Endodermal cell (in vitro differentiated cells): Measurements from ENCODE around the gene PPP2R2C. TPM values are rescaled to one million over a fixed set of nuclear protein-coding genes. Genes with fewer than 3 reads are reported as not detected.

ENCODE experiments used
- DNase-seq: peaks from one replicate; pipeline ENCODE4 v3.0.0-alpha.2; 2017
- H3K27ac ChIP-seq: 2 replicates; pipeline ENCODE4 v1.5.1; 2013; ENCODE audit warnings: mild to moderate bottlenecking, low read depth, low read length, moderate library complexity
- H3K27me3 ChIP-seq: 2 replicates; pipeline ENCODE4 v1.6.1; 2013; ENCODE audit warnings: mild to moderate bottlenecking, low read length, moderate library complexity; ENCODE audit not compliant: insufficient read depth, control insufficient read depth, poor library complexity, severe bottlenecking
- H3K36me3 ChIP-seq: 2 replicates; pipeline ENCODE4 v1.7.0; 2013; ENCODE audit warnings: mild to moderate bottlenecking, low read length, moderate library complexity; ENCODE audit not compliant: control insufficient read depth, insufficient read depth
- H3K4me1 ChIP-seq: one replicate; pipeline ENCODE4 v1.7.0; 2013; ENCODE audit warnings: low read length; ENCODE audit not compliant: control insufficient read depth, insufficient read depth
- H3K4me3 ChIP-seq: 2 replicates; pipeline ENCODE4 v1.5.1; 2013; ENCODE audit warnings: mild to moderate bottlenecking, low read length, moderate library complexity
- H3K9ac ChIP-seq: 2 replicates; pipeline ENCODE4 v1.6.1; 2013; ENCODE audit warnings: mild to moderate bottlenecking, low read length, moderate library complexity; ENCODE audit not compliant: poor library complexity, severe bottlenecking; ENCODE audit errors: extremely low read depth
- H3K9me3 ChIP-seq: 2 replicates; pipeline ENCODE4 v1.6.1; 2013; ENCODE audit warnings: mild to moderate bottlenecking, low read length, moderate library complexity; ENCODE audit not compliant: control insufficient read depth
- H3K27ac Mint-ChIP-seq: 2 replicates; pipeline ENCODE4 v1.8.0; 2020; ENCODE audit warnings: mixed read lengths
- H3K27me3 Mint-ChIP-seq: 2 replicates; pipeline ENCODE4 v1.8.0; 2021; ENCODE audit warnings: mild to moderate bottlenecking, mixed read lengths; ENCODE audit not compliant: insufficient read depth
- H3K36me3 Mint-ChIP-seq: 2 replicates; pipeline ENCODE4 v1.8.0; 2020; ENCODE audit warnings: low read depth, mixed read lengths
- H3K4me1 Mint-ChIP-seq: 2 replicates; pipeline ENCODE4 v1.8.0; 2020; ENCODE audit warnings: mixed read lengths
- H3K4me3 Mint-ChIP-seq: 2 replicates; pipeline ENCODE4 v1.8.0; 2020; ENCODE audit warnings: mild to moderate bottlenecking, moderate library complexity, mixed read lengths
- H3K9me3 Mint-ChIP-seq: 2 replicates; pipeline ENCODE4 v1.8.0; 2020; ENCODE audit warnings: mild to moderate bottlenecking, mixed read lengths
- WGBS, 2 experiments: methylation state at CpG; one replicate each; pipeline versions ENCODE4 v1.1.5 to v1.1.7; 2013; ENCODE audit warnings: missing lambda C conversion rate in 2 of 2, mixed read lengths in 1 of 2; ENCODE audit not compliant: insufficient coverage in 1 of 2, insufficient read length in 1 of 2; 5-methylcytosine and 5-hydroxymethylcytosine counted together
- total RNA-seq, 2 donors: library from RNA; stranded (reverse); fragmentation: NEBNext Ultra II Directional in 1 of 2; extraction: Animal tissue kit (Norgen Biotek cat#: 25700) in 1 of 2; gene quantifications; 2 replicates in 1 of 2; 3 replicates in 1 of 2; pipeline ENCODE4 v1.2.1, GENCODE V29; 2021
- TF ChIP-seq, protein P1 (sequence below): fragments of 200-600 bp; sonication (generic); conservative IDR thresholded peaks from 2 replicates; pipeline ENCODE4 v1.5.0; 2021; ENCODE audit warnings: antibody characterized with exemption, mild to moderate bottlenecking

Gene PPP2R2C
- total RNA-seq, 2 donors from 2014 or later: 4.4 to 19.2 TPM

DNA sequence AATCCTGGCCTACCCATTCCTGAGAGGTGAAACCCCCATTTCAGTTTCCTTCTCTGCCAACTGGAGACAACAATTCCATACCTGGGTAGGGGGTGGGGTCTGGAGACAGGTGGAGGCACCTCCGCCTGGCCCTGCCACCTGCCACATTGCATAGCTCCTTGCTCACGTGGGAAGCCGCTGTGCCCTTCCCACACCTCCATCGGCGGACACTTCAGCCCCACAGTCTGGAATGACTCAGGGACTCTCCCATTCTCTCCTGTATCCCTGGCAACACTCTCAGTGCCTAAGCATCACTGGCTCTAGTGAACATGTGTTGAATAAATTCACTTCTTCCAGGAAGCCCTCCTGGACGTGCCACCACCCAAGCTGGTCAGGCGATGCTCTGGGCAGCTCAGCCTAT, 21.7 kb downstream of the PPP2R2C start:
- H3K9ac ChIP-seq: no peak overlapping the region
- no peak overlapping the region for H3K27ac ChIP-seq
- no peaks in the 10 kb centered on the region for H3K36me3 Mint-ChIP-seq
- H3K36me3 ChIP-seq: no peaks in the 10 kb centered on the region
- H3K27me3 Mint-ChIP-seq: no peaks in the 10 kb centered on the region
- H3K9me3 ChIP-seq: no peaks in the 10 kb centered on the region
- TF ChIP-seq, protein P1, sequence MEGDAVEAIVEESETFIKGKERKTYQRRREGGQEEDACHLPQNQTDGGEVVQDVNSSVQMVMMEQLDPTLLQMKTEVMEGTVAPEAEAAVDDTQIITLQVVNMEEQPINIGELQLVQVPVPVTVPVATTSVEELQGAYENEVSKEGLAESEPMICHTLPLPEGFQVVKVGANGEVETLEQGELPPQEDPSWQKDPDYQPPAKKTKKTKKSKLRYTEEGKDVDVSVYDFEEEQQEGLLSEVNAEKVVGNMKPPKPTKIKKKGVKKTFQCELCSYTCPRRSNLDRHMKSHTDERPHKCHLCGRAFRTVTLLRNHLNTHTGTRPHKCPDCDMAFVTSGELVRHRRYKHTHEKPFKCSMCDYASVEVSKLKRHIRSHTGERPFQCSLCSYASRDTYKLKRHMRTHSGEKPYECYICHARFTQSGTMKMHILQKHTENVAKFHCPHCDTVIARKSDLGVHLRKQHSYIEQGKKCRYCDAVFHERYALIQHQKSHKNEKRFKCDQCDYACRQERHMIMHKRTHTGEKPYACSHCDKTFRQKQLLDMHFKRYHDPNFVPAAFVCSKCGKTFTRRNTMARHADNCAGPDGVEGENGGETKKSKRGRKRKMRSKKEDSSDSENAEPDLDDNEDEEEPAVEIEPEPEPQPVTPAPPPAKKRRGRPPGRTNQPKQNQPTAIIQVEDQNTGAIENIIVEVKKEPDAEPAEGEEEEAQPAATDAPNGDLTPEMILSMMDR: no peak
- no peak overlapping the region for H3K4me3 ChIP-seq
- H3K4me1 ChIP-seq: no peaks in the 10 kb centered on the region
- H3K4me3 Mint-ChIP-seq: no peak overlapping the region
- H3K27me3 ChIP-seq: no peaks in the 10 kb centered on the region
- DNase-seq: no peak
- WGBS, 2 experiments: 84 to 90% methylated on average over 6 to 7 of the region's 7 CpGs
- no peaks in the 10 kb centered on the region for H3K9me3 Mint-ChIP-seq
- H3K27ac Mint-ChIP-seq: no peak overlapping the region
- H3K4me1 Mint-ChIP-seq: peaks cover 4% of the 10 kb centered on the region

DNA sequence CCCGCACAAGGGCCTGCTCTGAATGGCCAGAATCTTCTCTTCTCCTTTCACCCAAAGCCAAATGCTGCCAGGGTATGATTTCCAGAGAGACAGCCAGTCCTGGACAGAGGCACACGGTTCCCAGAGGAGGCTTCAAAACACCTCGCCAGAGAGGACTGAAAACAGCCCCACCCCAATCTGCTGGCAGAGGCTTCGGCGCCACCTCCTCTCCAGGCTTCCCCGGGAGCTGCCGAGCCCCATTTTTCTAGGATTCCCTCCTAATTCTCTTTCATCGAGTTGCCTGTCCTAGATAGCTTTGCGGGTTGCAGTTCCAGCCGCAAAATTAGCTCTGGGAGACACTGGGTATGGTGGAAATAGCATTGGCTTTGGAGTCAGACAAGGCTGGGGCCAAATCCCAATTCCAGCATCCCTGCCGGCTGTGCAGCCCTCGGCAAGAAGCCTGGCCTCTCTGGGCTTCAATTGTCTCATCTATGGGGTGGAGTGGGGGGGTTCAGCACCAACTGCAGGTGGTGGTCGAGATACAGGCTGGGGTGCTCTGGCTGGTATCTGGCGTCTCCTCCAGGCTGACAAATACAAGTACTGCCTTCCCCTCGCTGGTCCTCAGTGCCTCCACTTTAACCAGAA, 22.6 kb downstream of the PPP2R2C start:
- no peak for DNase-seq
- no peaks in the 10 kb centered on the region for H3K9me3 ChIP-seq
- Mint-ChIP-seq H3K4me1 (peaks cover 4% of the 10 kb centered on the region), H3K36me3 (no peaks in the 10 kb centered on the region), H3K27me3 (no peaks in the 10 kb centered on the region), H3K9me3 (no peaks in the 10 kb centered on the region), H3K4me3 (no peak overlapping the region), H3K27ac (no peak overlapping the region)
- H3K9ac ChIP-seq: no peak overlapping the region
- H3K36me3 ChIP-seq: no peaks in the 10 kb centered on the region
- no peaks in the 10 kb centered on the region for H3K4me1 ChIP-seq
- H3K27ac ChIP-seq: no peak overlapping the region
- H3K27me3 ChIP-seq: no peaks in the 10 kb centered on the region
- no peak overlapping the region for H3K4me3 ChIP-seq
- WGBS, 2 experiments: 90 to 96% methylated on average over 10 to 15 of the region's 15 CpGs
- TF ChIP-seq, protein P1: no peak

DNA sequence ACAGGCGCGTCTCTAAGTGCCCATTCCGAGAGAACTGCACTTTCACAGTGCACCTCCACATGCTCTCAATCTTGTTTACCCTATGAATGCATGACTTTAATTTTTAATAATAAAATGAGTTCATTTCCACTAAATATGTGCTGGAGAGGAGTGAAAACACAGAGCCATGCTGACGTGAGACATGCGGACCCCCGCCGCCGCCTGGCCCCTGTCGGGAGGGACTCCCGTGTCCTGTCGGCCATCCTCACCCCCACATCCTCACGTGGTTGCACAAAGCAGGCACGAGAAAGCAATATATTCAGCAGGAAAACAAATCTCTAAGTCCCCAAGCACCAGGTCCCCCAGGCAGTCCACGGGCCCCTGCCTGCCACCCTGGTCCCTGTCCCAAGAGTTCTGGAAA, 23.1 kb downstream of the PPP2R2C start:
- H3K9ac ChIP-seq: no peak overlapping the region
- no peak for DNase-seq
- H3K9me3 ChIP-seq: no peaks in the 10 kb centered on the region
- Mint-ChIP-seq H3K27ac (no peak overlapping the region), H3K9me3 (no peaks in the 10 kb centered on the region), H3K4me1 (peaks cover 4% of the 10 kb centered on the region), H3K4me3 (no peak overlapping the region), H3K27me3 (no peaks in the 10 kb centered on the region), H3K36me3 (no peaks in the 10 kb centered on the region)
- no peaks in the 10 kb centered on the region for H3K36me3 ChIP-seq
- TF ChIP-seq, protein P1: no peak
- no peaks in the 10 kb centered on the region for H3K4me1 ChIP-seq
- H3K4me3 ChIP-seq: no peak overlapping the region
- 83 to 93% methylated on average over 2 to 14 of the region's 14 CpGs for WGBS, 2 experiments
- H3K27ac ChIP-seq: no peak overlapping the region
- no peaks in the 10 kb centered on the region for H3K27me3 ChIP-seq
